ENCODE measurements around the gene FITM2.
"Not testable (repeated sequence)": the region's sequence is repeated elsewhere in the genome, so short reads cannot be mapped to it uniquely, and the experiment has no call there.

FITM2 gene

DNA sequence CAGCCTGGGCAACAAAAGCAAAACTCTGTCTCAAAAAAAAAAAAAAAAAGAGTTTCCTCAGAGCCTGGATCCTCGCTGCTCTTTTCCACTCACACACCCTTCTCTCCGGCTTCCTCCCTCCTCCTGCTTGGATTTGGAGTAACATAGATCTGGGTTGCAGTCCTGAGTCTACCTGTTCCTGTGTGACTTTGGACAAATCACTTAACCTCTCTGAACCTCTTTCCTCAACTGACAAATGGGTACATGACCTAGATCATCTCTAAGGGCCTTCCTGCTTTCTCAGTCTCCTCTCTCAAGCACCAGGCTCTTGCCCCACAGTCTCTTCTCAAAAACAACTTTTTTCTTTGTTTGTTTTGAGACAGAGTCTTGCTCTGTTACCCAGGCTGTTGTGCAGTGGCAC is 20.2 kb upstream of the FITM2 start:
- no peak for DNase-seq

DNA sequence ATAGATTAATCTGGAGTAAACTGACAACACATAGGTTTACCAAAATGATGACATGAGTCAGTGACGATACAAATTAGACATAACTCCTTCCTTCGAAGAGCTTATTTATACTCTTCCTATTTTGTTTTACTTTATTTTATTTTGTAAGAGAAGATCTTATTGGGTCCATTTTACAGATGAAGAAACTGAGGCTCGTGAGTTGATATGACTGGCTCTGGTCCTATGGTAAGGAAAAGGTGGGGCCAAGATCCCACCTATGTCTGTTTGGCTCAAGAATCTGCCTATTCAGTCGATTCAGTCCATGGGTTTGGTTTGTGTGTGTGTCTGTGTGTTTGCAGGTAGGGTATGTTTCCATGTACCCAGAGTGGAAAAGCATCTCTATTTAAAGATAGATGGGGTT is 17.4 kb upstream of the FITM2 start:
- DNase-seq: no peak

DNA sequence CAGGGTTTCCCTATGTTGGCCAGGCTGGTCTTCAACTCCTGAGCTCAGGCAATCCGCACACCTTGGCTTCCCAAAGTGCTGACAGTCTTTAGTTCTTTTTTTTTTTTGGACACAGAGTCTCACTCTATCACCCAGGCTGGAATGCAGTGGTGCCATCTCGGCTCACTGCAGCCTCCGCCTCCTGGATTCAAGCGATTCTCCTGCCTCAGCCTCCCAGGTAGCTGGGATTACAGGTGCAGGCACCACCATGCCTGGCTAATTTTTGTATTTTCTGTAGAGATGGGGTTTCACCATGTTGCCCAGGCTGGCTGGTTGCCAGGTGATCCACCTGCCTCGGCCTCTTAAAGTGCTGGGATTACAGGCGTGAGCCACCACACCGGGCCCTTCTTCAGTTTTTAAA is 16.7 kb upstream of the FITM2 start:
- DNase-seq: not testable (repeated sequence)

DNA sequence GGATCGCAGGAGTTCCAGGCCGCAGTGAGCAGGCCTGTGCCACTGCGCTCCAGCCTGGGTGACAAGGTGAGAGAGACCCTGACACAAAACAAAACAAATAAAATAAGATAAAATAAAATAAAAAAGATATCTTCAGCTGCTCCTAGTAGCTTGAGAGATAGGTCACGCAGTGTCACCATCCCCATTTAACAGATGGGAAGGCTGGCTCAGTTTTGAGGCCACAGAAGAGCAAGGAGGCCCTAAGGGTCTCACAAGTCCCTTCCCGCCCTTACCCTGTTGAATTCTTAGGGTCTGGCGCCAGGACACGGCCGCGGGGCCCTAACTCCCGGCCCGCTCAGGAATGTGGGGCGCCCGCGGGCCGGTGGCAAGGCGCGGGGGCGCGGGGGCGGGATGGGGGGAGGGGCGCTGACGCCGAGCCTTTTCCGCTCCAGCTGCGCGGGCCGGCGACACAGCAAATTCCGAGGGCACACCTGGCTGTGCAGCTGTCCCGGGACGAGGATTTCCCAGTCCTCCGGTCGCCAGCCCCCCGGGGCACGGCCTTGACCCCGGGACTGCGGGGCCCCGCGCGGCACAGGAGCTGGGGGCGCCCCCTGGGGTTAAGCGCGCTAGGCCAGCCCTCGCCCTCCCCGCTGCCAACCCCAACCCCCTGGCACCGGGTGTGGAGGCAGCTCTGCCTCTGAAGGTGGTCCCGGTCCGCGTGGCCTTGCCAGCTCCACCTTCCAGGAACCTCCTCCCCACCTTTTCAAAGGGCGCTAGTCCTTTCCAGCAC is 15.6 kb upstream of the FITM2 start:
- no peak for DNase-seq

DNA sequence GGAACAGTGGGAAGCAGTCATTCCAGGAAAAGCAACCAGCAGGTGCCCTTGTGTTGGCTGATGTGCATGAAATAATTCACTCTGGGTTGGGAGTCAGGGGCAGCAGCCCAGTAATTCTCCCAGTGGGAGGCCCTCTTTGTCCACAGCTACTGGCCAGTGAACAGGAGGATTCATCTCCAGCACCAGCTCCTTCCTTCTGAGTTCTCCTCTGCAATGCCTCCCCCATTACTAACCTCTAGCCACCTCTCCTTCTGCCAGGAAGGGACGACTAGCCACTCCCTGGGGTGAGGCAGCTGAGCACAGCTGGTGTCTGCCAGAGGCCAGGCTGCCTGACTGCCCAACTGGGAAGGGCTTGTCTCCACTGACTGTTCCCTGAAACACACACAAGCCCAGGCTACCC is 13.3 kb upstream of the FITM2 start:
- DNase-seq: no peak

DNA sequence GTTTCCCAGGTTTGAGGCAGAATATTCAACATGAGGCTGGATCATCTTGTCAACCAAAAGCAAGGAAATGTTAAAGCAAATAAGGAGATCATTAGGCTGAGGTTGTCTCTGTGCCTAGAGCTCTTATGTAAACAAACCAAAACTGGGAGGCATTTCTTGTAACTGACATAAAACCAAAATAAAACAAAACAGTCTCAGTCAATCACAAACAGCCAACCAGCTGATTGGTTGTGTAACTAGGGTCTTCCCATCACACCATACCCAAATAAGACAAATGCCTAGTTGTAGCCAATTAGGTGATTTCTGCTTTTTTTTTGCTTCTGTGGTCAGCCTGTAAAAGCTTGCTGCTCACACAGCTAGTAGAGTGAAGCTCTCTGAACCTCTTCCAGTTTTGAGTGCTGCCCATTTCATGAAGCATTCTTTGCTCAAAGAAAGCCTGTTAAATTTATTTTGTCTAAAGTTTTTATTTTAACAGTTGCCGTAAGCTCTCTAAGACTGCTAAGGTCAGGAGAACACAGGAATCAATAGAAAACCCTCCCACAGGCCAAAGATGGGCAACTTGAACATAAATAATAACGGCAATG is 8.9 kb upstream of the FITM2 start:
- DNase-seq: no peak

DNA sequence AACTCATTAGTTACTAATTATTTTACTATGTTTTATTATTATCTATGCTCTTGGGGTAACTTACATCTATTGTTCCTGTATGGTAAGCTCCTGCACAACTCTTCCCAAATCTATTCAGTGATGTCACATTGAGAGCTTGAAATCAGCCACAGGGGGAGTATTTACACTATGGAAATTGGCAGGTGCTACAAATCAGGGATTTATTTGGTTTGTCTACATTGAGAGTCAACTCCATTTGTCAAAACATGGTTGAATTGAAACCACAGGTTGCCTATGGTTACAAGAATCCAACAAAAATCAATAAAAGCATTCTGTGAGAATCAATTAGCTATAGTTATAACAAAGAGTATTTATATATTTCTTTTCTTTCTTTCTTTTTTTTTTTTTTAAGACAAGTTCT is 3.9 kb upstream of the FITM2 start:
- no peak for DNase-seq

DNA sequence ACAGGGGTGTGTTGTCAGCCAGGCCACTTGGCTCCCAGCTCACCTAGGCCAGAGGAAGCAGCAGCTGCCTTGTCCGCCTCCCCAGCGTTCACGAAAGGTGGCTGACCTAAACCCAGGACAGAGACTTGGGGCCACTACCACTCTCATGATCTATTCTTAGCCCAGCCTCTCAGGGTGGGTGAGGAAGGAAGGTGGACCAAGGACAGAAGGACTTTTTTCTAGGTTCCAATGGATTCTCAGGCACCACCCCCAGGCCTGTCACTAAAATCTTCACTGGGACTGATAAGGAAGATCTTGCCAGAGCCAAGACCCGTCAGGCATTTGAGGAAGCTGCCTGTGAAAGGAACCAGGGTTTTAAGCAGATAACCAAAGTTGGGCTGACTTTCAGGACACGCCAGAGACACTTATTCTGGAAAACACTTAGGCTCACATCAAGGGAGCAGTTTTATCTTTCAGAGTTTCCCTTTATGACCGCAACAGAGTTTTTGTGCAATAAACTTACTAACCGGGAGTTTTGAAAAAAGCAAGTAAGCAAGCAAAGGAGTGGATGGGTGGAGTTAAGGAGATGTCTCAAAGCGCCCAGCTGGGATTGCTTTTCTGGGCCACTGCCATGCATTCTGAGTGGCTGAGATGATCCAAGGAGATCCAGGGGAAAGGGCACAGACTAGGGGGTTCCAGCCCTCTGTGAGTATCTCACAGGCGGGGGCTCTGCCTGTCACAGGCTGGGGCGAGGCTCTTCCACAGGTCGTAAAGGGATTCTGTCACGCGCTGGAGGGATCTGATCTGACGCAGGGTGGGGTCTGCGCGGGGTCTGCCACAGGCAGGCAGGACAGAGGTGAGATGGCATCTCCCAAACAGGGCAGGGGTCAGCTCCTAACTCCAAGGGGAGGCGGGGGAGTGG is 989 bp downstream of the FITM2 start:
- DNase-seq: no peak

DNA sequence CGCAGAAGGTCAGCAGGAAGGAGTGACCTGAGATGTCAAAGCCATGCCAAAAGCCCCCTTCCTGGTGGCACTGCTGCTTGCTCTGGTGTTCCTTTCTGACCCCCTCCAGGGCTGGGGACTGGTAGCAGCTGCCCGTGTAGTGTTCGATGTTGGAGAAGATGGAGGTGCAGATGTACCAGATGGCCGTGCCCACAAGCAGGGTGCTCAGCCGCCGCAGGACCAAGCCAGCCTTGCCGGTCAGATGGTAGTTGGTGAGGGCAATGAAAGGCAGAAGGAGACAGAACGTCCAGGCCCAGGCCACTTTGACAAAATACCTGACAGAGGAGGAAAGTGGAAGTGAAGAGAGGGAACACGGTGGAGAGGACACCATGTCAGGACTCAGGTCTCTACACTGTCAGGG is 4.1 kb downstream of the FITM2 start:
- no peak for DNase-seq

DNA sequence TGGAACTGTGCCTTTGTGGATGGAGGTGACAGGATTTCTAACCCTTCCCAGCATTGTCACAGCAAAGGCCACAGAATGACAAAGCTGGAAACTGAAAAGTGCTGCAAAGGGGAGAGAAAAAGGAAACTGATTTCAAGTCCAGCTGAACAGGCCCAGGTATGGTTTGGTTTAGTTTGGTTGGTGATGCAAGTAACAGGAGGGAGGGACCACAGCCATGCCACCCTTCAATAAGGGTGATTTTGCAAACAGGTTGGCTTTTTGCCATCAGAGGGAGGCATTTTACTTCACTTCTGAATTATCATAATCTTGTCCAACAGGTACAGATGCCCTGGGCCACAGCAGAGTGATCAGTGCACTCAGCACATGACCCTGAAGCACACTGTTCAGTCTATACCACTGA is 6.6 kb downstream of the FITM2 start:
- DNase-seq: no peak

DNA sequence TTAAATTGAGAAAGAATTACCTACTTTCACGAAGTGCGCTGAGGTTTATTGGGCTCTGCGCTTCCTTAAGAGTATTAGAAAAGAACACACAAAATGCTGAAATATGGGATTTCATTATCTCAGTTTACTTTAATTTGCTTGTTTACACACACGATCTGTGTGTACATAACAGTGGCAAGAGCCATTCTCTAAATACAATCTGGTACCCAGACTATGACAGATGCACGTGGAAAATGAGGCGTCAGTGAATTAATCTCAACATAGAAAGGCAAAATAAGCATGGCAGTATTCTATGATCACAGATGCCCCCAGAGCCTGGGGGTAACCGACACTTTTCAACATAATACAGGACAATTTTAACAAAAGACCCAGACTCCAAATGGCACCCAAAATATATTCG is 8.3 kb downstream of the FITM2 start:
- no peak for DNase-seq

DNA sequence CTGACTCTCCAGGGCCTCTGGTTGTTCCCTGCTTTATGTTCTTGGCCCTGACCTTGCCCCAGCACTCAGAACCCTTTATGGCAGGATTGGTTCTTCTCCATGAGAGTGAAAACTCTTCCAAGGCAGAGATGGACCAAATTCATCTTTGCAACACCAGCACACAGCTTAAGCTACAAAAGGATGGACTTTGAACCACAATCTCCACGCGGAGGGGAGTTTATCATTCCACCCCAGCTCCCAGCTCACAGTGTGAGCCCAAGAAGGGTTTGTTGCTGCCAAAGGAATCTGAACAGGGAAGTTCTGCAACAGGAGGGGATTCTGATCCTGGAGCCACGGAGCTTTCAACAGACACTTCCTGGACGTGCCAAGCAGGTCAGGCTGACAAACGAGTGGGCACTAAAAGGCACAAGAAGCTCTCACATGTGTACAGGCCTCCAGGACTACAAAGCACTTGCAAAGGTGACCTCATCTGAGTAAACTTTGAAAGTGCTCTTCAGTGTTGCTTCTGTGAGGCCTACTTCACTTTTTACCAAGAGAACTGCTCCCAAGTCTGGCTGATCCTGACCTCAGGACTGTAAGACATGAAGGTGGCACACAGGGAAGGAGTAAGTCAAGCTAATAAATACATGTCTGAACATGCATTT is 8.9 kb downstream of the FITM2 start:
- DNase-seq: no peak

DNA sequence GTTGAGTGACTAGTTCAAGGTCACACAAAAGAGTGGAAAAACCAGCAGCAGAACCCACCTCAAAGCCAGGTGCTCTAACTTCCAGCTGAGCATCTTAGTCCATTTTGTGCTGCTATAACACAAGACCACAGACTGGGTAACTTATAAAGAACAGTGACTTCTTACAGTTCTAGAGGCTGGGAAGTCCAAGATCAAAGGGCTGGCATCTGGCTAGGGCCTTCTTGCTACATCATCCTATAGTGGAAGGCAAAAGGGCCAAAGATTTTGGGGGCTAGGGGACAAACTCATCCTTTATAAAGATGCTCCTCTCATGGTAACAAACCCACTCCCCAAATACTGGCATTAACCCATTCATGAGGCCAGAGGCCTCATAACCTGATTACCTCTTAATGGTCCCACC is 9.7 kb downstream of the FITM2 start:
- DNase-seq: no peak

DNA sequence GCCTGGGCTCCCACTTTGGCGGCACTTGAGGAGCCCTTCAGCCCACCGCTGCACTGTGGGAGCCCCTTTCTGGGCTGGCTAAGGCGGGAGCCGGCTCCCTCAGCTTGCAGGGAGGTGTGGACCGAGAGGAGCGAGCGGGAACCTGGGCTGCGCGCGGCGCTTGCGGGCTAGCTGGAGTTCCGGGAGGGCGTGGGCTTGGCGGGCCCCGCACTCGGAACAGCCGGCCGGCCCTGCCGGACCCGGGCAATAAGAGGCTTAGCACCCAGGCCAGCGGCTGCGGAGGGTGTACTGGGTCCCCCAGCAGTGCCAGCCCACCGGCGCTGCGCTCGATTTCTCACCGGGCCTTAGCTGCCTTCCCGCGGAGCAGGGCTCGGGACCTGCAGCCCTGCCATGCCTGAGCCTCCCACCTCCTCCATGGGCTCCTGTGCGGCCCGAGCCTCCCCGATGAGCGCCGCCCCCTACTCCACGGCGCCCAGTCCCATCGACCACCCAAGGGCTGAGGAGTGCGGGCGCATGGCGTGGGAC is 11.9 kb downstream of the FITM2 start:
- not testable (repeated sequence) for DNase-seq

DNA sequence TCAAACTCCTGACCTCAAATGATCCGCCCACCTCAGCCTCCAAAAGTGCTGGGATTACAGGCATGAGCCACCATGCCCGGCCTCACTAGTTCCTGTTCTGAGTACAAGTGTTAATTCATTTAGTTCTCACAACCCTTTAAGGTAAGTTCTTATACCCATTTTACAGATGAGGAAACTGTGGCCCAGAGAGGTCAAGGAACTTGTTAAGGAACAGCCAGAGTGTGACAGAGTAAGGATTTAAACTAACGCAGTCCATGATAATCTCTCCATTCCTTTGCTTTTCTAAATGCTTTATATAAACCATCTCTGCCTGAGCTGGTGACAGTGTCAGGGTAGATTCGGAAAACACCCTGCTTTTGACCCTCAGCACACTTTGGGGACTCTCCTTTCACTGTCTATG is 13.3 kb downstream of the FITM2 start:
- no peak for DNase-seq

DNA sequence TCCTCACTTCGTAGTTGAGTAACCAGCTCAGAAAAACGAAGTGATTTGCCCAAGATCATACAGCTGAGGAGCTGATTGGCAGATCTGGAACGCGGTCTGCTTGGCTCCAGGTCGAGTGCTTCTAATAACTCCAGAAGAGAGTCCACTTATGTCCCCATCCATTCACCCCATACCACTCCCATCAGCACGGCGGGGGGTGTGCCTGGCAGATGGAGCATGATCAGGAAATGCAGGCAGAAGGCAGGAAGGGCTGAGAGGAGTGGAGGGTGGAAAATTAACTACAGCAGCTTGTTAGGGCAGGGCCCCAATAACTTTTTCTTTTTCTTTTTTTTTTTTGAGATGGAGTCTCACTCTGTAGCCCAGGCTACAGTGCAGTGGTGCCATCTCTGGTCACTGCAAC is 15.0 kb downstream of the FITM2 start:
- DNase-seq: peak; percentile 50

DNA sequence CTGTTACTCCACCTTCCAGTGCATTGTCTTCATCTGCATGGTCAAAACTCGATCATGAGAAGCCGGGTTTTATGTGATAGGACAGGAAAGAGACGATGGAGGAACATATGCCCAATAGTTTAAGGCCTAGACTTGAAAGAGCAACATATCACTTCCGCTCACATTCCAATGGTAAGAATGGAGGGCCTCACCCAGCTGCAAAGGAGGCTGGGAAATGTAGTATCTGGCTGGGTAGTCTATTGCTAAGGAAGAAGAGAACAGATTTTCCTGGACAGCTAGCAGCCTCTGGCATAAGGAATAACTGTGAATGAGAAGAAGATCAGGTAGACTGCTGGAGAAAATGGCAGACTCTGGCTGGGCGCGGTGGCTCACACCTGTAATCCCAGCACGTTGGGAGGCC is 19.2 kb downstream of the FITM2 start:
- no peak for DNase-seq

DNA sequence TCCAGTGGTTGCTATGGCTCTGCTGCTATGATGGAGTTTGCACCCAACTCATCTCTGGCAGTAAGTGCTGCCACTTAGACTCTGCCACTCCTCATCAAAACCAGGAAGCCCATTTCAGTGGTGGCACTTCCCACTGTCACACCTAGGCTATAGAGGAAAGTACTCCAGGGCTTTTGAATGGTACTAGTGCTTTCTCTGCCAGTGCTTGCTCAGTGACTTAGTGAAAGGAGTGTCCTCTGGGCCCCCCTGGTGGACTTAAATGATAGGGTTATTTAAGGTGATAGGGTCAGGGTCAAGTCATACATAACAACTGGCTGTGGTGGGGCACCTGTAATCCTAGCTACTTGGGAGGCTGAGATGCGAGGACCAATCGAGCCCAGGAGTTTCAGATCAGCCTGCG is 22.8 kb downstream of the FITM2 start:
- DNase-seq: no peak

DNA sequence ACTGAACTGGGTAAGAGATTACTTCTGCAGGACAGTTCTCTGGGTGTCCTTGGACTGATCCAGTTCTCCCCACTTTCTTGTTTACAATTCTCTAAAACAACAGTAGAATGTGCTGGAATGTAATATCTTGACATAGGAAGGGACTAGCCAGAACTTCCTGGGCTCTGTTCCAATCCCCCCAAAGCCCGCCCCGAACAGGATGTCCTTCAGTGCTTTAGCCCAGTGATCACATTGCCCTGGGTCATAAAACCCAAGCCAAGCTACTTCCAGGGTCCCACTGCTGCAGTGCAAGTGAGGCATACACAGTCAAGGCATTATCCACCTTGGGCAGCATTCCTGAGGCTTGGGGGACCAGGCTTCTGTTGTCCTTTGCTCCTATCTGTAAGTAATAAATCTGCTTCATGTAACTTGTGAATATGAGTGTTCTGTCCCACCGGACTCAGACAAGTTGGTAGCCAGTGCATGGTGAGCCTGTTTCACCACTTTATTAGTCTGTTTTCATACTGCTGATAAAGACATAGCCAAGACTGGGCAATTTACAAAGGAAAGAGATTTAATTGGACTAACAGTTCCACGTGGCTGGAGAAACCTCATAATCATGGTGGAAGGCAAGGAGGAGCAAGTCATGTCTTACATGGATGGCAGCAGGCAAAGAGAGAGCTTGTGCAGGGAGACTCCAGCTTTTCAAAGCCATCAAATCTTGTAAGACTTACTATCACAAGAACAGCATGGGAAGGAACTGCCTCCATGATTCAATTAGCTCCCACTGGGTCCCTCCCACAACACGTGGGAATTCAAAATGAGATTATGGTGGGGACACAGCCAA is 23.5 kb downstream of the FITM2 start:
- DNase-seq: no peak

DNA sequence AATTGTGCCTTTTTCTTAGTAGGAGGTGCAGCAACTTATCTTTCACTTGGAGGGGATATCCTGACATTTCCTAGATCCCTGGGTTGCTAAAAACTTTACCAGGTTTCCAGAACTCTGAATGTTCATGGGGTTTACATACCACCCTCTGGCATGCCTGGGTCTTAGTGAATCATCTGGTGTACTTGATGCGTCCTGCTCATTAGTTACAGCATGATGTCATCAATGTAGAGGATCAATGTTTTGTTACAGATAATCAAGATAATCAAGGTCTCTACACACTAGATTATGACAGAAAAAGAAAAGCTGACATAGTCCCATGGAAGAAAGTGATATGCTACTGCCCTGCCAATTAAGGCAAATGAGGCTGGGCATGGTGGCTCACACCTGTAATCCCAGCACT is 27.0 kb downstream of the FITM2 start:
- no peak for DNase-seq

DNA sequence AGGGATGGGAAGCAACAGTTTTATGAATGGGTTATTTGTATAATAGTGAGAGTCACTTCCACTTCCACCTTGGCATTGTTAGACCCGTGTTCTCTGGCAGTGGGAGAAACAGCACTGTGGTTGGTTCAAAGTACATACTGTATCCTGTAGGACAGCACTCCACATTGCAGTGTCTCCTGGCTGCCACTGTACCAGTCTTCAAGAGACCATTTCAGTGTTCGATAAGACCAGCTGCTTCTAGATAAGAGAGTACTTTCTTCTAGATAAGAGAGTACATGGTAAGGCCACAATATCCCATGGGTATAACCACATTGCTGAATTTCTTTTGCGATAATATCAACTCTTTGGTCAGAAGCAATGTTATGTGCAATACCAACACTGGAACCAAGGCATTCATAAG is 28.8 kb downstream of the FITM2 start:
- no peak for DNase-seq

DNA sequence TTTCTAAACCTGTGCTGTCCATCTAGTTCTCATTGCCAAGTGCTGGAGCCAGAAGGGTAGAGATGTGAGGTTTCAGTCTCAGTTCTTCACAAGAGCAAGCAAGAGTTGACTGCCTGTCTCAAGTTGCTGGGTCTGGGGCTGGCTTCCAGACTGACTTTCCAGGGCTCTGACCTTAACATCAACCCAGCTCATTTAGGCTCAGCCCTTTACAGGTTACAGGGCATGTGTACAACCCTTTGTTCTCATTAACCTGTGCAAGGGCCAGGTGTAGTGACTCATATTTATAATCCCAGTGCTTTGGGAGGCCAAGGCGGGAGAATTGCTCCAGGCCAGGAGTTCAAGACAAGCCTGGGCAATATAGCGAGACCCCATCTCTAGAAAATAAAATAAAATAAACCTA is 30.6 kb downstream of the FITM2 start:
- no peak for DNase-seq
